ENCODE measurements around the gene CELSR3.

CELSR3 gene, protein sequence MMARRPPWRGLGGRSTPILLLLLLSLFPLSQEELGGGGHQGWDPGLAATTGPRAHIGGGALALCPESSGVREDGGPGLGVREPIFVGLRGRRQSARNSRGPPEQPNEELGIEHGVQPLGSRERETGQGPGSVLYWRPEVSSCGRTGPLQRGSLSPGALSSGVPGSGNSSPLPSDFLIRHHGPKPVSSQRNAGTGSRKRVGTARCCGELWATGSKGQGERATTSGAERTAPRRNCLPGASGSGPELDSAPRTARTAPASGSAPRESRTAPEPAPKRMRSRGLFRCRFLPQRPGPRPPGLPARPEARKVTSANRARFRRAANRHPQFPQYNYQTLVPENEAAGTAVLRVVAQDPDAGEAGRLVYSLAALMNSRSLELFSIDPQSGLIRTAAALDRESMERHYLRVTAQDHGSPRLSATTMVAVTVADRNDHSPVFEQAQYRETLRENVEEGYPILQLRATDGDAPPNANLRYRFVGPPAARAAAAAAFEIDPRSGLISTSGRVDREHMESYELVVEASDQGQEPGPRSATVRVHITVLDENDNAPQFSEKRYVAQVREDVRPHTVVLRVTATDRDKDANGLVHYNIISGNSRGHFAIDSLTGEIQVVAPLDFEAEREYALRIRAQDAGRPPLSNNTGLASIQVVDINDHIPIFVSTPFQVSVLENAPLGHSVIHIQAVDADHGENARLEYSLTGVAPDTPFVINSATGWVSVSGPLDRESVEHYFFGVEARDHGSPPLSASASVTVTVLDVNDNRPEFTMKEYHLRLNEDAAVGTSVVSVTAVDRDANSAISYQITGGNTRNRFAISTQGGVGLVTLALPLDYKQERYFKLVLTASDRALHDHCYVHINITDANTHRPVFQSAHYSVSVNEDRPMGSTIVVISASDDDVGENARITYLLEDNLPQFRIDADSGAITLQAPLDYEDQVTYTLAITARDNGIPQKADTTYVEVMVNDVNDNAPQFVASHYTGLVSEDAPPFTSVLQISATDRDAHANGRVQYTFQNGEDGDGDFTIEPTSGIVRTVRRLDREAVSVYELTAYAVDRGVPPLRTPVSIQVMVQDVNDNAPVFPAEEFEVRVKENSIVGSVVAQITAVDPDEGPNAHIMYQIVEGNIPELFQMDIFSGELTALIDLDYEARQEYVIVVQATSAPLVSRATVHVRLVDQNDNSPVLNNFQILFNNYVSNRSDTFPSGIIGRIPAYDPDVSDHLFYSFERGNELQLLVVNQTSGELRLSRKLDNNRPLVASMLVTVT (N-terminal part only)

GRCh38 chr3:48662753-48663488 lies at the start of gene CELSR3:
Gene CELSR3 (minus strand): TSS chr3:48662886. CDS start chr3:48662634, 252 bp downstream.
- TF ChIP-seq, protein P1, sequence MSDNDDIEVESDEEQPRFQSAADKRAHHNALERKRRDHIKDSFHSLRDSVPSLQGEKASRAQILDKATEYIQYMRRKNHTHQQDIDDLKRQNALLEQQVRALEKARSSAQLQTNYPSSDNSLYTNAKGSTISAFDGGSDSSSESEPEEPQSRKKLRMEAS (IDR thresholded peaks at IDR 0.05; ENCODE audit: low read depth, low read length) = no peak
- TF ChIP-seq, protein P2, sequence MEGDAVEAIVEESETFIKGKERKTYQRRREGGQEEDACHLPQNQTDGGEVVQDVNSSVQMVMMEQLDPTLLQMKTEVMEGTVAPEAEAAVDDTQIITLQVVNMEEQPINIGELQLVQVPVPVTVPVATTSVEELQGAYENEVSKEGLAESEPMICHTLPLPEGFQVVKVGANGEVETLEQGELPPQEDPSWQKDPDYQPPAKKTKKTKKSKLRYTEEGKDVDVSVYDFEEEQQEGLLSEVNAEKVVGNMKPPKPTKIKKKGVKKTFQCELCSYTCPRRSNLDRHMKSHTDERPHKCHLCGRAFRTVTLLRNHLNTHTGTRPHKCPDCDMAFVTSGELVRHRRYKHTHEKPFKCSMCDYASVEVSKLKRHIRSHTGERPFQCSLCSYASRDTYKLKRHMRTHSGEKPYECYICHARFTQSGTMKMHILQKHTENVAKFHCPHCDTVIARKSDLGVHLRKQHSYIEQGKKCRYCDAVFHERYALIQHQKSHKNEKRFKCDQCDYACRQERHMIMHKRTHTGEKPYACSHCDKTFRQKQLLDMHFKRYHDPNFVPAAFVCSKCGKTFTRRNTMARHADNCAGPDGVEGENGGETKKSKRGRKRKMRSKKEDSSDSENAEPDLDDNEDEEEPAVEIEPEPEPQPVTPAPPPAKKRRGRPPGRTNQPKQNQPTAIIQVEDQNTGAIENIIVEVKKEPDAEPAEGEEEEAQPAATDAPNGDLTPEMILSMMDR (IDR thresholded peaks at IDR 0.05; ENCODE audit: low read depth, low read length) = no peak
- no peak for TF ChIP-seq MYC (IDR thresholded peaks at IDR 0.05; ENCODE audit: low read depth, low read length)
- no peak for TF ChIP-seq POLR2A (IDR thresholded peaks at IDR 0.05; ENCODE audit: extremely low read depth, insufficient read length)
- H3K4me3 ChIP-seq (ENCODE audit: low read depth, low read length) = no peak within 1 kb of the TSS
- no peak for DNase-seq (ENCODE audit: low read depth)

DNA sequence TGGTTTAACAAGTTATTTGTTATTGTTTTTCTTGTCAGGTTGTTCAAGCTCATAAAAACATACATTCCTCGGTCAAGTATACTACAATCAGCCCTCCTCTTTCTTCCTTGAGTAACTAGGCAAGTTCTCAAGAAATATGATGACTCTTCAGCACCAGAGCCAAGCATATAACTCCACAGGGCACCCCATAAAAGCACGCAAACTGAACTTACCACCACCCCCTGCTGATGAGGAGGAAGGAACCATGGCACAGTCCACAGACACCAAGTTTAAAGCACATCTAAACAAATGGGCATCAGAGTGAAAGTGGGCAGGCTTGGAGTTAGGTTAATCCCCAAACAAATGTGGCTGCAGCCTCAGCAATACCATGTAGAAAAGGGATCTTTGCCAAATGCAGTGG lies 49.0 kb upstream of the CELSR3 start:
- DNase-seq (ENCODE audit: low read depth) = peak; percentile 28
- H3K4me3 ChIP-seq (ENCODE audit: low read depth, low read length) = no peak overlapping the region
- no peak for TF ChIP-seq MYC (IDR thresholded peaks at IDR 0.05; ENCODE audit: low read depth, low read length)
- TF ChIP-seq, protein P1 (IDR thresholded peaks at IDR 0.05; ENCODE audit: low read depth, low read length) = no peak
- TF ChIP-seq, protein P2 (IDR thresholded peaks at IDR 0.05; ENCODE audit: low read depth, low read length) = no peak
- no peak for TF ChIP-seq POLR2A (IDR thresholded peaks at IDR 0.05; ENCODE audit: extremely low read depth, insufficient read length)

DNA sequence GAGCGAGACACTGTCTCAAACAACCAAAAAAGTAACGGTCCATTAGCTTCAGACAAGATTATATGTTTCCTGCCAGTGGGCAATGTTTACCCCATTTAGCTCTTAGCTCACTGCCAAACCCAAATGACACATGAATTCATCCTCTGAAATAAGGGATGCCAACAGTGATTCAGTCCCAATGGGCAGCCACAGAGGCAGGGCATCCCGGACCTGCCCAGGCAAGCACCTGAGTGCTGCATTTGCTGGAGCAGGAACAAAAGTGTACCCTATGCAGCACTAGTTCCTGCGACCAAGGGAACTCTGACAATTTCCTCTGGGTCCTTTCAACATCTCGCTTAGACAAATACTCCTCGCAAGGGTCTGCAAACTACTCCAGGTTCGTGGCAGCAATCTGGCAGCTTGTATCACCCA lies 46.4 kb upstream of the CELSR3 start:
- DNase-seq (ENCODE audit: low read depth) = no peak
- H3K4me3 ChIP-seq (ENCODE audit: low read depth, low read length) = no peak overlapping the region
- TF ChIP-seq POLR2A (IDR thresholded peaks at IDR 0.05; ENCODE audit: extremely low read depth, insufficient read length) = no peak
- TF ChIP-seq, protein P2 (IDR thresholded peaks at IDR 0.05; ENCODE audit: low read depth, low read length) = no peak
- TF ChIP-seq MYC (IDR thresholded peaks at IDR 0.05; ENCODE audit: low read depth, low read length) = no peak
- TF ChIP-seq, protein P1 (IDR thresholded peaks at IDR 0.05; ENCODE audit: low read depth, low read length) = no peak

DNA sequence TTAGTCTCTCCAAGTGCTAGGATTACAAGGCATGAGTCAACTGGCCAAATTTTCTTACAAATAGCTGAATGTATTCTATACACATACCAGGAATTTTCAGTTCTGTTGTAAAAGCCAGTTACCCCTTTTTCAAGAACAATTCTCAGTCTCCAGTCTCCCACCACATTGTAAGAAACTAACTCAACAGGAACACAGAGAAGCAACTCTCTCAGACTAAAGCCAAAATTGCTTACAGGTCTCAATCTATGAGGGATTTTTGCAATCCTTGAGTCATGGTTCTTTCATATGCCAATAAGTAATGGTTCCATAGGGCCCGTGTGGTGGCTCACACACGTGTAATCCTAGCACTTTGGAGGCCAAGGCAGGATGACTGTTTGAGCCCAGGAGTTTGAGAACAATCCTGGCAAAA lies 45.8 kb upstream of the CELSR3 start:
- no peak for TF ChIP-seq POLR2A (IDR thresholded peaks at IDR 0.05; ENCODE audit: extremely low read depth, insufficient read length)
- no peak for TF ChIP-seq MYC (IDR thresholded peaks at IDR 0.05; ENCODE audit: low read depth, low read length)
- TF ChIP-seq, protein P2 (IDR thresholded peaks at IDR 0.05; ENCODE audit: low read depth, low read length) = no peak
- TF ChIP-seq, protein P1 (IDR thresholded peaks at IDR 0.05; ENCODE audit: low read depth, low read length) = no peak
- no peak for DNase-seq (ENCODE audit: low read depth)
- no peak overlapping the region for H3K4me3 ChIP-seq (ENCODE audit: low read depth, low read length)

DNA sequence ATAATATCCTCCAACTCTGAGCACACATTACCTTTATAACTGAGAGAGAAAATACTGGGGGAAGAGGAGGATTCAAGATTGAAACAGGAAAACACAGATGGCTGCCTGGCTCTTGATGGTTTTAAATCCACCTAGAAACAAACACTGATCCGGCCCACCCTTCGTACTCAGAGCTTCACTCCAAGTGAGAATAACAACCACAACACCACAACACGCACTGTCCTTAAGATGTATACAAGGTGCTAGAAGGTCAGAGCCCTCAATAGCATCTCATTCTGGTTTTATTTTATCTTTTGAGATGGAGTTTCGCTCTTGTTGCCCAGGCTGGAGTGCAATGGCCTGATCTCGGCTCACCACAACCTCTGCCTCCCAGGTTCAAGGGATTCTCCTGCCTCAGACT lies 44.5 kb upstream of the CELSR3 start:
- DNase-seq (ENCODE audit: low read depth) = no peak
- TF ChIP-seq, protein P1 (IDR thresholded peaks at IDR 0.05; ENCODE audit: low read depth, low read length) = no peak
- TF ChIP-seq, protein P2 (IDR thresholded peaks at IDR 0.05; ENCODE audit: low read depth, low read length) = no peak
- TF ChIP-seq POLR2A (IDR thresholded peaks at IDR 0.05; ENCODE audit: extremely low read depth, insufficient read length) (no peak), MYC (IDR thresholded peaks at IDR 0.05; ENCODE audit: low read depth, low read length) (no peak)
- no peak overlapping the region for H3K4me3 ChIP-seq (ENCODE audit: low read depth, low read length)

Measured in NB4 (cell line).